HUES6 (cell line): Measurements from ENCODE around the gene ASB1.
"Not testable (repeated sequence)": the region's sequence is repeated elsewhere in the genome, so short reads cannot be mapped to it uniquely, and the experiment has no call there.

Experiments
- H3K27ac ChIP-seq: 2 replicates; pipeline ENCODE4 v1.7.0; 2013; ENCODE audit warnings: low read depth, mild to moderate bottlenecking, low read length, inconsistent platforms
- H3K27me3 ChIP-seq: 2 replicates; pipeline ENCODE4 v1.6.1; 2013; ENCODE audit warnings: low read length; ENCODE audit not compliant: control insufficient read depth, insufficient read depth
- H3K36me3 ChIP-seq: 2 replicates; pipeline ENCODE4 v1.6.1; 2013; ENCODE audit warnings: low read length; ENCODE audit not compliant: control insufficient read depth, insufficient read depth
- H3K4me1 ChIP-seq: 2 replicates; pipeline ENCODE4 v1.6.1; 2013; ENCODE audit warnings: low read length; ENCODE audit not compliant: control insufficient read depth, insufficient read depth
- H3K4me3 ChIP-seq: 2 replicates; pipeline ENCODE4 v1.5.1; 2013; ENCODE audit warnings: low read depth, low read length
- H3K9ac ChIP-seq: one replicate; pipeline ENCODE4 v1.6.1; 2013; ENCODE audit warnings: mild to moderate bottlenecking, low read length
- H3K9me3 ChIP-seq: 2 replicates; pipeline ENCODE4 v1.6.1; 2013; ENCODE audit warnings: low read depth, low read length; ENCODE audit not compliant: control insufficient read depth, insufficient read depth

Gene ASB1

GRCh38 chr2:238438856-238439849 lies 12.4 kb downstream of the ASB1 start:
- Histone ChIP-seq H3K4me1 (0 out of 2 replicates have a peak, but pooled peaks cover 5% of the 10 kb centered on the region), H3K4me3 (no peak overlapping the region), H3K9me3 (no peaks in the 10 kb centered on the region), H3K27me3 (no peaks in the 10 kb centered on the region), H3K9ac (no peak overlapping the region), H3K36me3 (peaks cover 75% of the 10 kb centered on the region), H3K27ac (no peak overlapping the region)

- Histone ChIP-seq H3K4me1 (0 out of 2 replicates have a peak, but pooled peaks cover 5% of the 10 kb centered on the region), H3K36me3 (peaks cover 75% of the 10 kb centered on the region), H3K4me3 (no peak overlapping the region), H3K27ac (no peak overlapping the region), H3K27me3 (no peaks in the 10 kb centered on the region), H3K9ac (no peak overlapping the region), H3K9me3 (no peaks in the 10 kb centered on the region)
These were observed 13.2 kb downstream of the ASB1 start for GRCh38 chr2:238439917-238440316.

GRCh38 chr2:238440331-238440730 lies 13.6 kb downstream of the ASB1 start:
- no peaks in the 10 kb centered on the region for H3K27me3 ChIP-seq
- no peak overlapping the region for H3K9ac ChIP-seq
- no peaks in the 10 kb centered on the region for H3K9me3 ChIP-seq
- H3K27ac ChIP-seq: no peak overlapping the region
- peaks cover 75% of the 10 kb centered on the region for H3K36me3 ChIP-seq
- H3K4me1 ChIP-seq: 0 out of 2 replicates have a peak, but pooled peaks cover 5% of the 10 kb centered on the region
- H3K4me3 ChIP-seq: no peak overlapping the region

GRCh38 chr2:238440767-238441166 lies 14.0 kb downstream of the ASB1 start:
- H3K9me3 ChIP-seq: no peaks in the 10 kb centered on the region
- 0 out of 2 replicates have a peak, but pooled peaks cover 5% of the 10 kb centered on the region for H3K4me1 ChIP-seq
- H3K4me3 ChIP-seq: no peak overlapping the region
- no peak overlapping the region for H3K9ac ChIP-seq
- H3K27me3 ChIP-seq: no peaks in the 10 kb centered on the region
- peaks cover 75% of the 10 kb centered on the region for H3K36me3 ChIP-seq
- no peak overlapping the region for H3K27ac ChIP-seq

- Histone ChIP-seq H3K9me3 (no peaks in the 10 kb centered on the region), H3K36me3 (peaks cover 76% of the 10 kb centered on the region), H3K27me3 (no peaks in the 10 kb centered on the region), H3K9ac (no peak overlapping the region), H3K4me1 (0 out of 2 replicates have a peak, but pooled peaks cover 5% of the 10 kb centered on the region), H3K4me3 (no peak overlapping the region), H3K27ac (no peak overlapping the region)
These were observed 14.8 kb downstream of the ASB1 start for GRCh38 chr2:238441262-238442114.

- H3K27me3 ChIP-seq, H3K4me3 ChIP-seq, H3K9me3 ChIP-seq, H3K27ac ChIP-seq, H3K9ac ChIP-seq, H3K4me1 ChIP-seq: not testable (repeated sequence)
- peaks cover 79% of the 10 kb centered on the region for H3K36me3 ChIP-seq
These were observed 15.5 kb downstream of the ASB1 start for GRCh38 chr2:238442257-238442656.

GRCh38 chr2:238444242-238444641 lies 17.5 kb downstream of the ASB1 start:
- 0 out of 2 replicates have a peak, but pooled peaks cover 5% of the 10 kb centered on the region for H3K4me1 ChIP-seq
- no peak overlapping the region for H3K4me3 ChIP-seq
- H3K9me3 ChIP-seq: no peaks in the 10 kb centered on the region
- H3K9ac ChIP-seq: no peak overlapping the region
- no peak overlapping the region for H3K27ac ChIP-seq
- H3K36me3 ChIP-seq: peaks cover 81% of the 10 kb centered on the region
- H3K27me3 ChIP-seq: no peaks in the 10 kb centered on the region

- Histone ChIP-seq H3K4me1 (0 out of 2 replicates have a peak, but pooled peaks cover 5% of the 10 kb centered on the region), H3K27ac (no peak overlapping the region), H3K27me3 (no peaks in the 10 kb centered on the region), H3K36me3 (peaks cover 79% of the 10 kb centered on the region), H3K4me3 (no peak overlapping the region), H3K9me3 (no peaks in the 10 kb centered on the region), H3K9ac (no peak overlapping the region)
These were observed 18.9 kb downstream of the ASB1 start for GRCh38 chr2:238445409-238446190.

GRCh38 chr2:238446371-238446770 lies 19.6 kb downstream of the ASB1 start:
- no peak overlapping the region for H3K4me3 ChIP-seq
- peaks cover 82% of the 10 kb centered on the region for H3K36me3 ChIP-seq
- H3K4me1 ChIP-seq: 0 out of 2 replicates have a peak, but pooled peaks cover 4% of the 10 kb centered on the region
- H3K9ac ChIP-seq: no peak overlapping the region
- H3K9me3 ChIP-seq: no peaks in the 10 kb centered on the region
- H3K27me3 ChIP-seq: no peaks in the 10 kb centered on the region
- no peak overlapping the region for H3K27ac ChIP-seq
